K562 (cell line): ENCODE data around the gene SLC38A10. TPM values are rescaled to one million over a fixed set of nuclear protein-coding genes. Genes with fewer than 3 reads are reported as not detected.

ENCODE experiments used
- CREBBP ChIP-seq: IDR thresholded peaks from one replicate; pipeline ENCODE4 v1.6.1; 2012; ENCODE audit warnings: low read depth, mild to moderate bottlenecking, control low read depth, inconsistent platforms, low read length
- JUN ChIP-seq, 2 experiments: sonication (generic) in 1 of 2; formaldehyde crosslinking in 1 of 2; IDR thresholded peaks; 2 replicates each; pipeline versions ENCODE4 v1.6.1 to v1.8.0; 2012 to 2022; ENCODE audit warnings: borderline replicate concordance in 2 of 2, mild to moderate bottlenecking in 2 of 2, improper control_type of control experiment in 1 of 2, low read depth in 1 of 2, low read length in 1 of 2, missing genetic modification reagents in 1 of 2
- LCOR ChIP-seq: sonication (generic); formaldehyde crosslinking; IDR thresholded peaks from 2 replicates; pipeline ENCODE4 v1.8.0; 2022; ENCODE audit warnings: mild to moderate bottlenecking, missing genetic modification reagents
- NFE2 ChIP-seq: IDR thresholded peaks from 2 replicates; pipeline ENCODE4 v1.6.1; 2014; ENCODE audit warnings: antibody characterized with exemption, low read depth
- STAT6 ChIP-seq: sonication (generic); formaldehyde crosslinking; IDR thresholded peaks from 2 replicates; pipeline ENCODE4 v1.8.1; 2023; ENCODE audit warnings: mild to moderate bottlenecking, missing genetic modification reagents
- TAF15 ChIP-seq: fragments of 200-400 bp; formaldehyde crosslinking; IDR thresholded peaks from 2 replicates; pipeline ENCODE4 v1.6.1; 2017; ENCODE audit warnings: mild to moderate bottlenecking, low read depth, low read length, moderate library complexity
- U2AF1 ChIP-seq: fragments of 200-400 bp; formaldehyde crosslinking; optimal IDR thresholded peaks from 2 replicates; pipeline ENCODE3; 2017; ENCODE audit warnings: mild to moderate bottlenecking, low read depth, low read length, moderate library complexity
- ZBTB1 ChIP-seq: sonication (generic); formaldehyde crosslinking; IDR thresholded peaks from 2 replicates; pipeline ENCODE4 v1.8.1; 2023; ENCODE audit warnings: missing genetic modification reagents, low read depth, mild to moderate bottlenecking, borderline replicate concordance
- ZBTB5 ChIP-seq: fragments of 450-650 bp; IDR thresholded peaks from 2 replicates; pipeline ENCODE4 v1.6.1; 2017; ENCODE audit warnings: antibody characterized with exemption
- ZNF592 ChIP-seq: fragments of 450-650 bp; IDR thresholded peaks from 2 replicates; pipeline ENCODE4 v1.6.1; 2017; ENCODE audit warnings: antibody characterized with exemption, mild to moderate bottlenecking
- ZNF830 ChIP-seq: fragments of 250-450 bp; sonication (Bioruptor Pico); IDR thresholded peaks from 2 replicates; pipeline ENCODE4 v1.5.0; 2021; ENCODE audit warnings: mild to moderate bottlenecking
- polyA plus RNA-seq, 8 experiments: library from polyadenylated mRNA; depleted of rRNA in 4 of 8; stranded (reverse) in 5 of 8; unstranded in 3 of 8; fragments of >200 nt; fragmentation: Nextera tagmentation in 2 of 8; fragmentation: Illumina TruSeq in 1 of 8; extraction: Ambion mirVana in 2 of 8; extraction: Trizol in 1 of 8; gene quantifications; 2 replicates each; pipeline versions ENCODE4 v1.2.1 to v1.2.3, GENCODE V29; 2011 to 2014; ENCODE audit warnings: inconsistent platforms in 1 of 8, missing spikeins in 1 of 8
- total RNA-seq, 7 experiments: library from RNA; depleted of rRNA in 6 of 7; stranded (reverse); fragments of >200 nt in 6 of 7; fragmentation: Illumina TruSeq in 2 of 7; extraction: Trizol in 2 of 7; gene quantifications; 2 replicates each; pipeline versions ENCODE4 v1.2.1 to v1.2.3, GENCODE V29; 2011 to 2021; ENCODE audit warnings: low replicate concordance in 1 of 7

The SLC38A10 gene
- total and polyA plus RNA-seq, 9 of the 15 experiments (the other 6 are each of a cell fraction or from before 2014, with no cell fraction given): 0.45 to 54.2 (median 13.8) TPM

- no peak for TF ChIP-seq ZBTB5
- 0 out of 2 replicates have a peak, but pooled peaks have one; percentile 4 for TF ChIP-seq JUN (IDR thresholded peaks at IDR 0.05; ENCODE audit: borderline replicate concordance, low read depth, low read length)
- TF ChIP-seq JUN (CRISPR knock-in tag; IDR thresholded peaks at IDR 0.05; ENCODE audit: borderline replicate concordance): no peak
- 0 out of 2 replicates have a peak, but pooled peaks have one; percentile 66 for TF ChIP-seq ZNF592
- no peak for TF ChIP-seq ZNF830
- no peak for TF ChIP-seq TAF15
- TF ChIP-seq ZBTB1 (CRISPR knock-in tag): no peak
- no peak for TF ChIP-seq NFE2
- TF ChIP-seq U2AF1: no peak
- no peak for TF ChIP-seq CREBBP
- no peak for TF ChIP-seq LCOR (CRISPR knock-in tag)
- TF ChIP-seq STAT6 (CRISPR knock-in tag): no peak
Observed at GRCh38 chr17:81309140-81309858, 14.2 kb upstream of the SLC38A10 start (continued).
